Prostate gland (tissue), 2 donors: Measurements from ENCODE around the gene NEDD4L.

Experiments
- CTCF ChIP-seq, 4 experiments: fragments of 200-600 bp in 2 of 4; fragments of 450-650 bp in 2 of 4; sonication (generic) in 2 of 4; IDR thresholded peaks; 1 replicate in 3 of 4; 2 replicates in 1 of 4; pipeline ENCODE4 v1.5.1; 2016 to 2019; ENCODE audit warnings: antibody characterized with exemption in 4 of 4, mild to moderate bottlenecking in 2 of 4, moderate library complexity in 2 of 4
- POLR2A ChIP-seq: fragments of 450-650 bp; IDR thresholded peaks from one replicate; pipeline ENCODE4 v1.6.1; 2016; ENCODE audit warnings: antibody characterized with exemption, mild to moderate bottlenecking
- POLR2AphosphoS5 ChIP-seq: sonication (generic); formaldehyde crosslinking; IDR thresholded peaks from one replicate; pipeline ENCODE4 v1.6.1; 2017; ENCODE audit warnings: antibody characterized with exemption

DNA sequence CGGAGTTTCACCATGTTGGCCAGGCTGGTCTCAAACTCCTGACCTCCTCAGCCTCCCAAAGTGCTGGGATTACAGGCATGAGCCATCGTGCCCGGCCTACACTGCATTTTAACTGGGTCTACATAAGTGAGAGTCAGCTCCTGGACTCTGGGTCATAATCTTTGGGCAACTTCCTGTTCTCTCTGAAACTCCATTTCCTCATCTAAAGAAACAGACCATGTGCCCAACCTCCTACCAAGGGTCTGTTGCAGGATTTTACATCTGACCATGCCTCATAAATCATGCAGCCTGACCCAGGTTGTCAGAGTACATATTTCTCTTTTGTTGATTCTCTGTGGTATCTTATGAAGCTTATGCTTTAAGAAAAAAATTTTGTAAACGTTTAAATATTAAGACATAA is 304.5 kb downstream of the NEDD4L start:
- no peak for TF ChIP-seq POLR2A
- TF ChIP-seq CTCF (IDR thresholded peaks at IDR 0.05): no peak
- TF ChIP-seq POLR2AphosphoS5: no peak
